GM23248 (cell line): ENCODE results near the gene HTT. TPM values are rescaled to one million over a fixed set of nuclear protein-coding genes. Genes with fewer than 3 reads are reported as not detected.

Experiments used
- DNase-seq: peaks from one replicate; pipeline ENCODE4 v3.0.0-alpha.2; 2015
- H2AFZ ChIP-seq: fragments of 200-600 bp; sonication (generic); 2 replicates; pipeline ENCODE4 v1.6.1; 2016; ENCODE audit warnings: antibody characterized with exemption
- H3F3A ChIP-seq: fragments of 200-600 bp; sonication (generic); 2 replicates; pipeline ENCODE4 v1.6.1; 2016; ENCODE audit warnings: mild to moderate bottlenecking, antibody characterized with exemption, mixed run types; ENCODE audit not compliant: insufficient read depth
- H3K27ac ChIP-seq: fragments of 200-600 bp; sonication (generic); 2 replicates; pipeline ENCODE4 v1.5.1; 2016; ENCODE audit warnings: mild to moderate bottlenecking
- H3K27me3 ChIP-seq: fragments of 200-600 bp; sonication (generic); replicated peaks from 2 replicates; pipeline ENCODE4 v1.6.1; 2016; ENCODE audit warnings: mild to moderate bottlenecking; ENCODE audit not compliant: insufficient read depth
- H3K36me3 ChIP-seq: fragments of 200-600 bp; sonication (generic); 2 replicates; pipeline ENCODE4 v1.6.1; 2016; ENCODE audit warnings: low read depth, mild to moderate bottlenecking
- H3K4me1 ChIP-seq: fragments of 200-600 bp; sonication (generic); 2 replicates; pipeline ENCODE4 v1.6.1; 2016; ENCODE audit warnings: mild to moderate bottlenecking; ENCODE audit not compliant: insufficient read depth
- H3K4me2 ChIP-seq: fragments of 200-600 bp; sonication (generic); one replicate; pipeline ENCODE4 v1.6.1; 2016; ENCODE audit warnings: mild to moderate bottlenecking; ENCODE audit not compliant: unreplicated experiment
- H3K4me3 ChIP-seq: fragments of 200-600 bp; sonication (generic); 2 replicates; pipeline ENCODE4 v1.5.1; 2016; ENCODE audit warnings: mild to moderate bottlenecking
- H3K79me2 ChIP-seq: fragments of 200-600 bp; sonication (generic); 2 replicates; pipeline ENCODE4 v1.6.1; 2016; ENCODE audit warnings: mild to moderate bottlenecking; ENCODE audit not compliant: insufficient read depth
- H3K9ac ChIP-seq: fragments of 200-600 bp; sonication (generic); 2 replicates; pipeline ENCODE4 v1.6.1; 2016; ENCODE audit warnings: mild to moderate bottlenecking
- H3K9me2 ChIP-seq: fragments of 200-600 bp; sonication (generic); 2 replicates; pipeline ENCODE4 v1.6.1; 2016; ENCODE audit warnings: mixed run types, mild to moderate bottlenecking, moderate library complexity; ENCODE audit not compliant: insufficient read depth
- H3K9me3 ChIP-seq: fragments of 200-600 bp; sonication (generic); one replicate; pipeline ENCODE4 v1.6.1; 2017; ENCODE audit warnings: low read depth
- H4K20me1 ChIP-seq: fragments of 200-600 bp; sonication (generic); 2 replicates; pipeline ENCODE4 v1.6.0; 2016; ENCODE audit not compliant: insufficient read depth
- EZH2 ChIP-seq: fragments of 200-600 bp; sonication (generic); IDR thresholded peaks from 2 replicates; pipeline ENCODE4 v1.6.1; 2018; ENCODE audit warnings: antibody characterized with exemption, mild to moderate bottlenecking; ENCODE audit not compliant: insufficient read depth, poor library complexity, severe bottlenecking
- EZH2phosphoT487 ChIP-seq: fragments of 200-600 bp; sonication (generic); IDR thresholded peaks from 2 replicates; pipeline ENCODE4 v1.6.1; 2018; ENCODE audit warnings: antibody characterized with exemption, moderate library complexity, mild to moderate bottlenecking, low read depth; ENCODE audit not compliant: insufficient read depth
- WGBS, 2 experiments: methylation state at CpG; one replicate each; pipeline ENCODE4 v1.1.6; 2015 to 2017; ENCODE audit warnings: low lambda C conversion rate in 2 of 2, low coverage in 1 of 2; ENCODE audit errors: missing lambda C conversion rate in 2 of 2; 5-methylcytosine and 5-hydroxymethylcytosine counted together
- in situ Hi-C: fragments of 300-500 bp; cut with MboI; formaldehyde crosslinking; loops from 2 replicates; pipeline ENCODE4 v1.15.0; 2020
- polyA plus RNA-seq: library from polyadenylated mRNA; unstranded; fragments of >200 nt; fragmentation: Nextera tagmentation; extraction: Ambion mirVana; gene quantifications from 2 replicates; pipeline ENCODE4 v1.2.1, GENCODE V29; 2016
- total RNA-seq: library from RNA; depleted of rRNA; stranded (reverse); fragments of >200 nt; shearing (Covaris generic); gene quantifications from 2 replicates; pipeline ENCODE4 v1.2.3, GENCODE V29; 2014

HTT gene
- total and polyA plus RNA-seq, 2 experiments from 2014 or later: 8.2 to 26.5 TPM

GRCh38 chr4:3248811-3249661 is 174.6 kb downstream of the HTT start, which contains the start of gene MSANTD1:
TSS of gene MSANTD1 (plus strand) at chr4:3249159. CDS start at chr4:3249223, 64 bp downstream.
- Histone ChIP-seq H3K9ac (no peak within 1 kb of the TSS), H3K36me3 (no peaks in the 10 kb centered on the region), H3K4me3 (no peak within 1 kb of the TSS), H3F3A (no peaks in the 10 kb centered on the region), H3K9me3 (no peaks in the 10 kb centered on the region), H3K27ac (no peak within 1 kb of the TSS), H3K9me2 (no peaks in the 10 kb centered on the region), H2AFZ (no peak within 1 kb of the TSS), H3K79me2 (no peaks in the 10 kb centered on the region), H3K27me3 (no peaks in the 10 kb centered on the region), H3K4me2 (no peak within 1 kb of the TSS), H3K4me1 (no peaks in the 10 kb centered on the region), H4K20me1 (no peaks in the 10 kb centered on the region)
- 88 to 89% methylated on average over 67 to 72 of the region's 72 CpGs for WGBS, 2 experiments
- peak; percentile 68 for DNase-seq
- in situ Hi-C loops: no loop called here
- no peak for TF ChIP-seq EZH2
- TF ChIP-seq EZH2phosphoT487: no peak

DNA sequence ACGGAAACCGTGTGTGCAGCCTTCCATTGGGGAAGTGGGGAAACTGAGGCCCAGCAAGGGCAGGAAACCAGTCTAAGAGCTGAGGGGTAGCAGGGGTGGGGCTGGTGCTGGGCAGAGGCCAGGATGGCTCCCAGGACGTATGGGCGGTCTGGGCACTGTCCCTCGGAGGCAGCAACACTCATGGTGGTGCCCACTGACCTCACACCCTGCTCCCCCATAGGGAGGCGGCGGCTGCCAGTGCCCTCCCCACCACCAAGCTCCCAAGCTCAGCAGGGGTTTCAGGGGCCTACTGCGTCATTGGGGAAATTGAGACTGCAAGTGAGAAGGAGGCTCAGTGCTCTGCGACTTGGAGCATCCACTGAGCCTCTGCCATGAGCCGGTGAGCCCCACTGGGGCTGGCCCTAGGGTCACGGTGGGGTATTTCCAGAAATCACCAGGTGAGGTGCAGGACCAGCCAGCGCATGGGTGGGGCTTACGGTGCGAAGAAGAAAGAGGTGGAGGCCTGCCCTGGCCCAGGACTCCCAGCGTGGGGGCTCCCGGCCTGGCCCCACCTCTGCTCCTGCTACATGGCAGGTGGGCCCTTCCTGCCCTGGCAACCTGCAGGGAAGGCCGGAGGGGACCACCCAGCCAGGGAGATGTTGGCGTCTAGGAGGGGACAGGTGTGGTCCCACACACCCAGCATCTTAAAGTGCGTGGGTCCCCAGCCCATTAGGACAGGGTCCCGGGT is 175.4 kb downstream of the HTT start:
- no peaks in the 10 kb centered on the region for H3K9me2 ChIP-seq
- H3K27me3 ChIP-seq: no peaks in the 10 kb centered on the region
- in situ Hi-C loops: no loop called here
- no peak for DNase-seq
- H4K20me1 ChIP-seq: no peaks in the 10 kb centered on the region
- H3K4me2 ChIP-seq: no peak overlapping the region
- H3K27ac ChIP-seq: no peak overlapping the region
- no peak overlapping the region for H2AFZ ChIP-seq
- no peak overlapping the region for H3K9ac ChIP-seq
- no peaks in the 10 kb centered on the region for H3K4me1 ChIP-seq
- H3K36me3 ChIP-seq: no peaks in the 10 kb centered on the region
- TF ChIP-seq EZH2 (no peak), EZH2phosphoT487 (no peak)
- no peaks in the 10 kb centered on the region for H3F3A ChIP-seq
- no peak overlapping the region for H3K4me3 ChIP-seq
- no peaks in the 10 kb centered on the region for H3K79me2 ChIP-seq
- H3K9me3 ChIP-seq: no peaks in the 10 kb centered on the region
- 88 to 94% methylated on average over 18 to 20 of the region's 20 CpGs for WGBS, 2 experiments

GRCh38 chr4:3250438-3250955 is 176.0 kb downstream of the HTT start:
- Histone ChIP-seq H3K27me3 (no peaks in the 10 kb centered on the region), H3K4me3 (no peak overlapping the region), H4K20me1 (no peaks in the 10 kb centered on the region), H3F3A (no peaks in the 10 kb centered on the region), H3K9ac (no peak overlapping the region), H3K36me3 (no peaks in the 10 kb centered on the region), H3K27ac (no peak overlapping the region), H3K4me1 (no peaks in the 10 kb centered on the region), H3K79me2 (no peaks in the 10 kb centered on the region), H2AFZ (no peak overlapping the region), H3K4me2 (no peak overlapping the region), H3K9me2 (no peaks in the 10 kb centered on the region), H3K9me3 (no peaks in the 10 kb centered on the region)
- WGBS, 2 experiments: 87 to 88% methylated on average over 12 to 14 of the region's 14 CpGs
- DNase-seq: no peak
- in situ Hi-C loops: no loop called here
- TF ChIP-seq EZH2 (no peak), EZH2phosphoT487 (no peak)

GRCh38 chr4:3250956-3251690 is 176.6 kb downstream of the HTT start:
- WGBS, 2 experiments: 92% methylated on average over 19 of the region's 19 CpGs

More at GRCh38 chr4:3250956-3251690, 176.6 kb downstream of the HTT start:
- no peaks in the 10 kb centered on the region for H3K9me3 ChIP-seq
- no peak overlapping the region for H3K4me3 ChIP-seq
- no peak overlapping the region for H3K9ac ChIP-seq
- H3K27ac ChIP-seq: no peak overlapping the region
- H2AFZ ChIP-seq: no peak overlapping the region
- H3K9me2 ChIP-seq: no peaks in the 10 kb centered on the region
- H4K20me1 ChIP-seq: no peaks in the 10 kb centered on the region
- H3K4me1 ChIP-seq: no peaks in the 10 kb centered on the region
- H3K4me2 ChIP-seq: no peak overlapping the region
- H3K79me2 ChIP-seq: no peaks in the 10 kb centered on the region
- H3K36me3 ChIP-seq: no peaks in the 10 kb centered on the region
- H3K27me3 ChIP-seq: no peaks in the 10 kb centered on the region
- in situ Hi-C loops: no loop called here
- peak; percentile 52 for DNase-seq
- no peaks in the 10 kb centered on the region for H3F3A ChIP-seq
- no peak for TF ChIP-seq EZH2phosphoT487
- no peak for TF ChIP-seq EZH2
